Esophagus squamous epithelium (tissue), 5 donors: ENCODE measurements around the gene CAPN6. TPM values are rescaled to one million over a fixed set of nuclear protein-coding genes. Genes with fewer than 3 reads are reported as not detected.

ENCODE experiments used
- DNase-seq: peaks from one replicate; lab custom pipeline; 2025; lab: John Stamatoyannopoulos, UW
- H3K27ac ChIP-seq, 4 donors: fragments of 200-600 bp; sonication (generic); one replicate each; pipeline ENCODE4 v1.5.1; 2016 to 2019; ENCODE audit warnings: mild to moderate bottlenecking in 1 of 4
- H3K27me3 ChIP-seq, 4 donors: fragments of 200-600 bp; sonication (generic); 1 replicate in 3 of 4; 2 replicates in 1 of 4; pipeline versions ENCODE4 v1.5.1 to v1.6.0; 2017 to 2021; ENCODE audit warnings: antibody characterized with exemption in 1 of 4
- H3K36me3 ChIP-seq, 3 donors: fragments of 200-600 bp; sonication (generic); one replicate each; pipeline ENCODE4 v1.5.1; 2016 to 2019
- H3K4me1 ChIP-seq, 3 donors: fragments of 200-600 bp; sonication (generic); one replicate each; pipeline ENCODE4 v1.5.1; 2017 to 2019
- H3K4me3 ChIP-seq, 4 donors: fragments of 200-600 bp; sonication (generic); 1 replicate in 3 of 4; 2 replicates in 1 of 4; pipeline ENCODE4 v1.5.1; 2016 to 2019; ENCODE audit warnings: mild to moderate bottlenecking in 2 of 4, moderate library complexity in 1 of 4
- H3K9me3 ChIP-seq, 3 donors: fragments of 200-600 bp; sonication (generic); one replicate each; pipeline ENCODE4 v1.5.1; 2016 to 2019
- POLR2A ChIP-seq, 4 donors: fragments of 450-650 bp; IDR thresholded peaks; one replicate each; pipeline ENCODE4 v1.6.1; 2017; ENCODE audit warnings: antibody characterized with exemption in 4 of 4, mild to moderate bottlenecking in 4 of 4, moderate library complexity in 3 of 4
- WGBS, 2 donors: methylation state at CpG; one replicate each; pipeline ENCODE4 v1.1.5; 2018; 5-methylcytosine and 5-hydroxymethylcytosine counted together
- intact Hi-C: fragments of 100-400 bp; cut with DNase I; formaldehyde crosslinking; loops from one replicate; pipeline ENCODE4 v1.15.0; 2022
- total RNA-seq, 4 donors: library from RNA; depleted of rRNA; stranded (reverse); fragments of >200 nt; gene quantifications; one replicate each; pipeline ENCODE4 v1.1.0, GENCODE V29; 2016
- TF ChIP-seq, protein P1 (sequence below), 6 experiments: fragments of 450-650 bp in 4 of 6; fragments of 200-600 bp in 2 of 6; sonication (generic) in 2 of 6; IDR thresholded peaks; one replicate each; pipeline ENCODE4 v1.5.1; 2016 to 2019; ENCODE audit warnings: antibody characterized with exemption in 6 of 6, mild to moderate bottlenecking in 4 of 6, moderate library complexity in 4 of 6
- donor health status: DM: yes; HTN: yes; CAD: no.

Gene CAPN6
- total RNA-seq, 4 donors from 2014 or later, result 0.19 to 6.5 (median 3.3) TPM

DNA sequence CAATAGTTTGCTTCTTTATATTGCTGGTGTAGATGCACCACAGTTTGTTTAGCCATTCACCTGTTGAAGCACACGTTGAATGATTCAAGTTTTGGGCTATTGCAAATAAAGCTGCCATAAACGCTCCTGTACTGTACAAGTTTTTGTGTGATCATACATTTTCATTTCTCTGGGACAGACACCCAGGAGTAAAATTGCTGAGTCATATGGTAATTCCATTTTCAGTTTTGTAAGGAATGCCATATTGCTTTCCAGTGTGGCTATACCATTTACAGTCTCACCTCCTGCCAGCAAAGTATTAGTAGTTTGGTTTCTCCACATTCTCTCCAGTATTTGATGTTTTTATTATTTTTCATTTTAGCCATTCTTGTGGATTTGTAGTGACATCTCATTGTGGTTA lies 32.0 kb upstream of the CAPN6 start:
- DNase-seq, result no peak
- Histone ChIP-seq H3K4me1 (no peaks in the 10 kb centered on the region), H3K27ac (no peak overlapping the region), H3K36me3 (no peaks in the 10 kb centered on the region), H3K9me3 (no peaks in the 10 kb centered on the region), H3K4me3 (no peak overlapping the region), H3K27me3 (peaks cover 0 to 3% (median 0%) of the 10 kb centered on the region in 4 donors)
- no peak for TF ChIP-seq POLR2A (IDR thresholded peaks at IDR 0.05)
- TF ChIP-seq, protein P1, sequence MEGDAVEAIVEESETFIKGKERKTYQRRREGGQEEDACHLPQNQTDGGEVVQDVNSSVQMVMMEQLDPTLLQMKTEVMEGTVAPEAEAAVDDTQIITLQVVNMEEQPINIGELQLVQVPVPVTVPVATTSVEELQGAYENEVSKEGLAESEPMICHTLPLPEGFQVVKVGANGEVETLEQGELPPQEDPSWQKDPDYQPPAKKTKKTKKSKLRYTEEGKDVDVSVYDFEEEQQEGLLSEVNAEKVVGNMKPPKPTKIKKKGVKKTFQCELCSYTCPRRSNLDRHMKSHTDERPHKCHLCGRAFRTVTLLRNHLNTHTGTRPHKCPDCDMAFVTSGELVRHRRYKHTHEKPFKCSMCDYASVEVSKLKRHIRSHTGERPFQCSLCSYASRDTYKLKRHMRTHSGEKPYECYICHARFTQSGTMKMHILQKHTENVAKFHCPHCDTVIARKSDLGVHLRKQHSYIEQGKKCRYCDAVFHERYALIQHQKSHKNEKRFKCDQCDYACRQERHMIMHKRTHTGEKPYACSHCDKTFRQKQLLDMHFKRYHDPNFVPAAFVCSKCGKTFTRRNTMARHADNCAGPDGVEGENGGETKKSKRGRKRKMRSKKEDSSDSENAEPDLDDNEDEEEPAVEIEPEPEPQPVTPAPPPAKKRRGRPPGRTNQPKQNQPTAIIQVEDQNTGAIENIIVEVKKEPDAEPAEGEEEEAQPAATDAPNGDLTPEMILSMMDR (IDR thresholded peaks at IDR 0.05), result no peak
- intact Hi-C loops, result no loop called here
- 44 to 60% methylated on average over 2 of the region's 2 CpGs for WGBS, 2 donors

DNA sequence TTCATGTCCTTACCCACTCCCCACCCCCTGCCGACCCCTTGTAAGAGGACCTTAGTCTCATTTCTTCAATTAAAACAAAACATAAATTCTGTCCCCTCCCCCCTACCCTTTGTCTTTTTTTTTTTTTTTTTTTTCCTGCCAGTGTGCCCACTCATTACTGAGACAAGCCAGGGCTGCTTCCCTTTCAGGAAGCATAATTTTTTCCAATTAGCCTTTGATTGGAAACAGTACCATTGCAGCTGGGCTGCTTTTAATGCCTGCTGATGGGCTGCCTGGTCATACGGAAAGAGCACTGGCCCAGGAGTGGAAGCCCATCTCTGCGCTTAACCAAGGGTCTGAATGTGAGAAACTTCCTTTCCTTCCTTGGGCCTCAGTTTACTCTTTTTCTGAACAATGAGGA lies 18.6 kb upstream of the CAPN6 start:
- intact Hi-C loops, result no loop called here
- DNase-seq, result no peak
- Histone ChIP-seq H3K4me1 (no peaks in the 10 kb centered on the region), H3K4me3 (no peak overlapping the region), H3K36me3 (no peaks in the 10 kb centered on the region), H3K9me3 (no peaks in the 10 kb centered on the region), H3K27ac (no peak overlapping the region), H3K27me3 (peaks cover 0 to 5% (median 0%) of the 10 kb centered on the region in 4 donors)
- TF ChIP-seq POLR2A (IDR thresholded peaks at IDR 0.05), result no peak
- TF ChIP-seq, protein P1 (IDR thresholded peaks at IDR 0.05), result no peak
- WGBS, 2 donors, result 82% methylated on average over 3 of the region's 3 CpGs; no CpG with 5 or more reads in 1 of the 2 donors

DNA sequence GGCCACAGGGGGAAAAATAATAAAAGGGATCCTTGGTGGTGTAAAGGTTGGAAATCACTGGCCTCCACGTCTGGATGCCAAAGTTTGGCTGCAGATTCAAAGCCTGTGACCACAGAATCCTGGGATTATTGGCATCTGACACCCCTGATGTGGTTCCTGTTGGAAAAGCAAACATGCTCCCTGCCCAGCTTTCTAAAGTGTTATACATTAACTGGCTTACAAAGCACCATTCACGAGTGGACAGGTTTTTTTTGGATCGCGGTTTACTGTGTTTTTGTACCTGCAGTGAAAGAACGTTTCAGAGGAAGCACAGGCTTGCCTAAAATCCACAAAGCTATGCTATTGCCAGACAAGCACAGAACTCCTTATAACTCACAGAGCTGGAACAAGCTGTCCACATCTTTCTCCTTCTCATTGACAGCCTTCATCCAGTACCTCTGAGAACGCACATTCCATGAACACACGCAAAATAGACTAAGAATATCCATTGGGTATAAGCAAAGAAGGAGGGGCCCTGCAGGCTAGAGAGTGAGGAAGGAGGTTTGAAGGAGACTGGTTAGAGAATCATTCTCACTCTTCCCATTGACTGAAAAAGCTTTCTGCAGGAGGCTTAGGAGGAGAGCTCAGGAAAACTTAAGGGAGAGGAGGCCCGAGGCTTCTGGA lies 14.5 kb upstream of the CAPN6 start:
- H3K4me3 ChIP-seq, result no peak overlapping the region
- WGBS, 2 donors, result 51 to 55% methylated on average over 2 to 8 of the region's 8 CpGs
- TF ChIP-seq, protein P1 (IDR thresholded peaks at IDR 0.05), result no peak
- no peak for TF ChIP-seq POLR2A (IDR thresholded peaks at IDR 0.05)
- no peaks in the 10 kb centered on the region for H3K4me1 ChIP-seq
- DNase-seq, result no peak
- no peak overlapping the region for H3K27ac ChIP-seq
- H3K27me3 ChIP-seq, result no peaks in the 10 kb centered on the region
- H3K9me3 ChIP-seq, result no peaks in the 10 kb centered on the region
- no peaks in the 10 kb centered on the region for H3K36me3 ChIP-seq
- intact Hi-C loops, result no loop called here

DNA sequence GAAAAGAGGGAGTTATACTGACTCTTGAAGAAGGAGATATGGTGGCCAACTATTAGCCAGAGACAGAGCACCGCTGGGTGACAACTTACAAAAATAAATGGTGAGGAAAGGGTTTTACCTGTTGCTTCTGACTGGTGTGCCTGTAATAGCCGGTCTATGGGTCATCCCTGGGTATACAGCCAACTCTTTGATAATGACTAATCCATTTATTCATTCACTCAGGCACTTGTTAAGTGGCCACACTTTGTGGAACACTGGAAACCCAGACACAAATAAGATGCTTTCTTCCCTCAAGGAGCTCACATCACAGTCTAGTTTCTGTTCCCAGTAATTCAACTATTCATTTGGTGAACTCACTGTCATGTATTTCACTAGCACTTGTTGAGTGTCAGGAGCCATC lies 13.2 kb upstream of the CAPN6 start:
- H3K36me3 ChIP-seq, result no peaks in the 10 kb centered on the region
- H3K27me3 ChIP-seq, result no peaks in the 10 kb centered on the region
- H3K9me3 ChIP-seq, result no peaks in the 10 kb centered on the region
- WGBS, 2 donors, result 65 to 67% methylated on average over 2 of the region's 2 CpGs
- H3K27ac ChIP-seq, result no peak overlapping the region
- H3K4me1 ChIP-seq, result no peaks in the 10 kb centered on the region
- no peak for DNase-seq
- no peak overlapping the region for H3K4me3 ChIP-seq
- TF ChIP-seq, protein P1 (IDR thresholded peaks at IDR 0.05), result no peak
- TF ChIP-seq POLR2A (IDR thresholded peaks at IDR 0.05), result no peak
- intact Hi-C loops, result no loop called here

DNA sequence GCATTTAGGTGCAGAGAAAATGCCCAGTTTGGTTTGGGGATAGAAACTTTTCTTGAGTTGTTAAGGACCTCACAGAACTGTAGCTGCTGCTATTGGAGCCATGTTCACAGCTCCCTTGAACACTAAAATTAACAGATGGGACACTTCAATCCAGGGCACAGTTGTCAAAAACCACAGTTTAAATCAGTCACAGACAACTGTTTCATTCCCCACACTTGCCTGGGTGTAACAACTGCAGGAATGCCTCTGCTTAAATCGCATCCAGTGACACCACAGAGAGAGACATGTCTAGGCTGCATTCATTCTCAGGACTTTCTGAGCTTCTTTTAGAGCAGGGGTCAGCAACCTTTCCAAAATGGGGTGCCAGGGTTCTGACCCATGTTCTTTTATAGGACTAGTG lies 12.7 kb upstream of the CAPN6 start:
- intact Hi-C loops, result no loop called here

More for the DNA sequence above, 12.7 kb upstream of the CAPN6 start:
- Histone ChIP-seq H3K9me3 (no peaks in the 10 kb centered on the region), H3K36me3 (no peaks in the 10 kb centered on the region), H3K27ac (no peak overlapping the region), H3K27me3 (no peaks in the 10 kb centered on the region), H3K4me1 (no peaks in the 10 kb centered on the region), H3K4me3 (no peak overlapping the region)
- DNase-seq, result no peak
- WGBS, 2 donors, result 100% methylated on average over 1 of the region's 1 CpG; no CpG with 5 or more reads in 1 of the 2 donors
- TF ChIP-seq, protein P1 (IDR thresholded peaks at IDR 0.05), result no peak
- no peak for TF ChIP-seq POLR2A (IDR thresholded peaks at IDR 0.05)
